ENCODE data around the gene CRACR2A.

- TF ChIP-seq POLR2A (IDR thresholded peaks at IDR 0.05), result no peak
- TF ChIP-seq, protein P1, sequence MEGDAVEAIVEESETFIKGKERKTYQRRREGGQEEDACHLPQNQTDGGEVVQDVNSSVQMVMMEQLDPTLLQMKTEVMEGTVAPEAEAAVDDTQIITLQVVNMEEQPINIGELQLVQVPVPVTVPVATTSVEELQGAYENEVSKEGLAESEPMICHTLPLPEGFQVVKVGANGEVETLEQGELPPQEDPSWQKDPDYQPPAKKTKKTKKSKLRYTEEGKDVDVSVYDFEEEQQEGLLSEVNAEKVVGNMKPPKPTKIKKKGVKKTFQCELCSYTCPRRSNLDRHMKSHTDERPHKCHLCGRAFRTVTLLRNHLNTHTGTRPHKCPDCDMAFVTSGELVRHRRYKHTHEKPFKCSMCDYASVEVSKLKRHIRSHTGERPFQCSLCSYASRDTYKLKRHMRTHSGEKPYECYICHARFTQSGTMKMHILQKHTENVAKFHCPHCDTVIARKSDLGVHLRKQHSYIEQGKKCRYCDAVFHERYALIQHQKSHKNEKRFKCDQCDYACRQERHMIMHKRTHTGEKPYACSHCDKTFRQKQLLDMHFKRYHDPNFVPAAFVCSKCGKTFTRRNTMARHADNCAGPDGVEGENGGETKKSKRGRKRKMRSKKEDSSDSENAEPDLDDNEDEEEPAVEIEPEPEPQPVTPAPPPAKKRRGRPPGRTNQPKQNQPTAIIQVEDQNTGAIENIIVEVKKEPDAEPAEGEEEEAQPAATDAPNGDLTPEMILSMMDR (IDR thresholded peaks at IDR 0.05), result no peak
Measured at GRCh38 chr12:3698218-3698974, 54.5 kb downstream of the CRACR2A start.
